Dedifferentiated amniotic fluid mesenchymal stem cell (primary cell): ENCODE data around the gene KLF7.

ENCODE experiments used
- DNase-seq: peaks from one replicate; pipeline ENCODE4 v3.0.0-alpha.2; 2016; ENCODE audit errors: extremely low spot score

Gene KLF7

DNA sequence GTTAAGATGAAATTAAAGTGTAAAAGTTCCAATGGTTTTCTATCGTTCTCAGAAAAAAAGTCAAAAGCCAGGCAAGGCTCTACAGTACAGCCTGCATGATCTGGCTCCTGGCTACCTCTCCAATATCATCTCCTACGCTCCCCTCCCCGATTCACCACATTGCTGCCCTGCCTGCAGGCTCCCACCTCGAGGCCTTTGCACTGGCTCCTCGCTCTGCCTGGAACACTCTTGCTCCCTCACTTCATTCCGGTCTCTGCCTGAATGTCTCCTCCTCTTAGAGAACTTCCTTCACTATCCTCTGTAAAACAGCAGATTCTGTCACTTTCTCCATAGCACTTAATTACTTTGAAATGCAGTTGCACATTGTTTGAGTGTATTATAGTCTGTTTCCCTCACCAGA is 72.5 kb downstream of the KLF7 start:
- DNase-seq: no peak

DNA sequence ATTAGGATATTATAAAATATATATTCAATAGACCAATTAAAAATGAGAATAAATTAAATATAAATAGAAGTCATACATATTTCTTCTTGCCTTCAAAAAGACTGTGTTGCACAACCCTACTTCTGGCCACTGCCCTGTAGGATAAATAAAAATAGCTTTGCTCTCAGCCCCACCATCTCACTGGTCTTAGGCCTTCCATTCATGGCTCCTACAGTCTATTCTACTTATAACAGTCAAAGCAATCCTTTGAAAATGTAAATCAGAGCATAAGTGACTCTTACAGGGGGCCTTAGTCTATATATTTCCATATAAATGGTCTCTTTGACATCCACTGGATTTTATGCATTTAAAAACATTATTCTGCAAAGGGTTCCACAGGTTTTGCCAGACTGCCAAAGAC is 72.9 kb downstream of the KLF7 start:
- DNase-seq: no peak

DNA sequence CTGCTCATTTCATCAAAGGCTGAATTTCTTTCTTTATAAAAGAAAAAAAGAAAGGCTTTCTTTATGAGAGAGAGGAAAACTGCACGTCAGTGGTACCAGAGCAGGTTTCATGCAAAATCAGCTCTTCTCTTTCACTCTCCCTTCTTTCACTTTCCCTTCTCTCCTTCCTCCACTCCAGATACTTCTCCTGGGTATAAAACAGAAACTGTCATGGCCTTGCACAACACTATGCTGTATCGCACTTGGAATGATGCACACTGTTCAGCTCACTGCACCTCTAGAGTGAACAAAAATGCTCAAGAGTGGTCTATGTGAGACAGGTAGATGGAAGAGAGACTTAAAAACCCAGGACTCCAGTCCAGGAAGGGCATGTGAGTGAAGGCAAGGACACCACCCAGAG is 73.8 kb downstream of the KLF7 start:
- no peak for DNase-seq

- no peak for DNase-seq
Observed at GRCh38 chr2:207091176-207091575, 74.6 kb downstream of the KLF7 start.

- DNase-seq: no peak
Observed at GRCh38 chr2:207090389-207090788, 75.4 kb downstream of the KLF7 start.

- DNase-seq: no peak
Observed at GRCh38 chr2:207088839-207089238, 76.9 kb downstream of the KLF7 start.

DNA sequence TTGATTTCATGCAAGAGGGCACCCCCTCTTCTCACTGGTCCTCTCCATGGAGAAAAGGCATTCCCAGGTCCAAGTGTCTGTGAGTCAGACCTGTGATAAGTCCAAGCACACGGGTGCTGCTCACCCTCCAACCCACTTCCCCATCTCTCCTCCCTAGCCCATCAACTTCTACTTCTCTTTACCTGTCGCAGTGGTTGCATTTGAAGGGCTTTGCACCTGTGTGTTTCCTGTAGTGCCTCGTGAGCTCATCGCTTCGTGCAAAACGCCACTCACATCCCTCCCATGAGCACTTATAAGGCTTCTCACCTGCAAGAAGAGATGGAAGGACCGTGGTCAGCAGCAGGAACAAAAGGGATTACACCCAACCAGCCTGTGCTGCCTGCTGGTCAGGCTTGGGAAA is 77.5 kb downstream of the KLF7 start:
- no peak for DNase-seq

DNA sequence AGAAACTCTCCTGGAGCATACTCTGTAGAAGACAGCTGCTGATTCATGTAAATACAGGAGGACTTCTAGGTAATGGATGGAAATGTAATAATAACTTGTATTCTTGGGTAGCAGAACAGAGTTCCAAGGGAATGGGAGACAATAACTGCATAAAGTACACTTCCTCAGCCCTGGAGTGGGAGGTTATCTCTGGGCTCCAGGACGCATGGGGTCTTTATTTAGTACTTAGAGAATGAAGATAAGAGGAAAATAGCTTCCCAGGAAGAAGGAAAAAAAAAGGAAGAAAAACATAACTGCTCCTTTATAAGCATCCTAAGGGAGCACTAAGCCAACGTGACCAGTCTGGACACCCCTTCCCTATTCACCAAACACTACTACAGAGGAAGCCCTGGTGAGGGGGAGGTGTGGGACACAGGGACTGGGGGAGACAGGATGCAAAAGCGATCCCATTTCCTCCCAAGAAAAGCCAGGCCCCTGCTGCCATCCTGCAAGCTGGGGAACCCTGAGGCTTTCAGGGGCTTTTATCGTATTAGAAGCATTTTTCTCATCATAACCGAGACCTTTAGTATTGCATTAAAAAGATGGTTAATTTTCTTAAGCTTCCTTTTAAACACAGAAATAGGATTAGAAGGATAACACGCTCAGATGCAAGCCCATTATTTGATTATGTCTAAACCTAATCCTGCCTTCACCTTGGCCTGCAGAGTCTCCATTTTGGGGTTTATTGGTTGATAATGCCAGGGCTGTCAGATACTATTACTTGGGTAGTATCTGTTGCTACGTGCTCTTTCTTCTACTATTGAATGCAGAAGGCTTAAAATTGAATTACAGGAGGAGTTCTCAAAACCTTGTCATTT is 78.5 kb downstream of the KLF7 start:
- DNase-seq: no peak

DNA sequence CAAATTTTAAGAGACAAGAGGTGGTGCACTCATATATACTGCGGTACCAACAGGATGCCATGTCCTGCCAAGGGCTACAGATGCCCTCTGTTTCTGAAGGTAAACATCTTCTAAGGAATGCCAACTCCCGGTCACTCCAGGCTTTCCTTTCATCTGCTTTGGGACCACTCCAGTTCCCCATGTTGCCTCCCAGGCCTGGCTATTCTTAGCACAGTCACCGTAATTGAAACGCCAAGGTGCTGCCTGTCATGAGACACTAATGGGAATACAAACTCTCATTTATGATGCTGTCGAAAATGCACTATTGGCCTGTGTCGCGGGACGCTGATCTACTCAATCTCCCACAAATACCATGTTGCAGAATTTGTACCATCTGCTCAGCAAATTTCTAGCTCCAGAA is 79.6 kb downstream of the KLF7 start:
- DNase-seq: no peak

GRCh38 chr2:207085110-207085509 is 80.6 kb downstream of the KLF7 start:
- DNase-seq: no peak

DNA sequence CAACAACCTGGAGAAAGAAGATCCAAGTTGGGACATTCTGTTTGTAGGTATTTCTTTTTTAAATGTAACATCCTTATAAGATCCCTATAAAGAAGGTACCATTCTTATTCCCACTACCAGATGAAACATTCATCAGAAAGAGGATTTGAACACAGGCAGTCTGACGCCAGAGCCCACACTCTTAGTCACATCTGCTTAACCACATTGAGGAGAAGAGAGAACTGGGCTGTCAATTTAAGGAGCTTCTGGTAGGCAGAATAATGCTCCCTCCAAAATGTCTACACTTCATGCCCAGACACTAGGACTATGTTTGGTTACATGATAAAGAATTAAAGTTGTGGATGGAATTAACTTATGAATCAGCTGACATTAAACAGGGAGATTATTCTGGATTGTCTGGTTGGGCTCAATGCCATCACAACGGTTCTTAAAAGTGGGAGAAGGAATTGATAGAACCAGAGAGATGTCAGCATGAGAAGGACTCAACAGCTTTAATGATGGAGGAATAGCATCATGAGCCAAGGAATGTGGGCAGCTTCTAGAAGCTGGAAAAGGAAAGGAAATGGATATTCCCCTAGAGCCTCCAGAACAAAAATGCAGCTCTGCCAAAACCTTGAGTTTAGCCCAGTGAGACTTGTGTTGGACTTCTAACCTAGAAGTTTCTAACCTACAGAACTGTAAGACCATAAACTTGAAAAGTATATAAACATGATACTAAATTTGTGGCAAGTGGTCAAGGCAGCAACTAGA is 82.2 kb downstream of the KLF7 start:
- DNase-seq: no peak

DNA sequence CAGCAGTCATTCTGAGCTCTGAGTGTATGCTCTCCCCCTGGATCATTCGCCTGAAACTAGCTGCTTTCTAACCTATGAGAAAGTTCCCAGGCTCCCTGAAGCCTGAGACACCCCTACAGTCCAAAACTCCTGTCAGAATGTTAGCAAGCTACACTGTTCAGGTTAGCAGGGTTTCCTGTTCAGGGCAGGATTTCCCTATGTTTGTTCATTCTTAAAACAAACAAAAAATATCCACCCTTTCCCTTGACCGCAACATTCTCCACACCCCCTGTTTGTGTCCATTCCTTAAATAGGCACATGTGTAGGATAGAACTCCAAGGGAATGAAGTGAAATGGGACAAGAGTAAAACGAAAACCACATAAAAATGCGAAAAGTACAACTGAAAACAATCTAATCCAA is 83.1 kb downstream of the KLF7 start:
- DNase-seq: no peak

DNA sequence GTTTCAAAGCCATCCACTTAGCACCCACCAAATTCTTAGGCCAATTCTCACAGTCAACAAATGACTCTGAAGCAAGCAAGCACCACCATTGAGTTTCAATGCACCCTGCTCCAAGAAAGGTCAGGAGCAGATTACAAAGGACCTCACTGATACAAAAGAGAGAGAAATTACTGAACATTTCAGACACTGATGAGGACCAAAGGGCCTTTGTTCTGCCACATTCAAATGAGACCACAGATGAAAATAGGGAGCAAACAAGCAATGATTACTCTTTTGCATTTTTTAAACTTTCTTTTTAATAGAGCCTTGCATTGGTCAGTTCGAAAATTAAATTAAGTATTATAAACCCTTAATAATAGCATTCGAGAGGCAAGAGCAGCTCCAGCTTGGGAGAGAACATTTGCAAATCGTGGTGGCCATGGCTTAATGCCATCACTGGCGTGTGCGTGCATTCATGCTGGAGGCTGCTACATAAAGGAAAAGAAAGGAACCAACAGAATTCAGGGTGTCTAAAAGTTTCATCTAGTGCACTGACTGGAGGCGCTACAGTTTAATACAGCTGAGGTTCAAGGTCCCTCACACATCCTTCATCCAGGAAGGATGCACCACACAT is 87.5 kb downstream of the KLF7 start:
- DNase-seq: no peak

DNA sequence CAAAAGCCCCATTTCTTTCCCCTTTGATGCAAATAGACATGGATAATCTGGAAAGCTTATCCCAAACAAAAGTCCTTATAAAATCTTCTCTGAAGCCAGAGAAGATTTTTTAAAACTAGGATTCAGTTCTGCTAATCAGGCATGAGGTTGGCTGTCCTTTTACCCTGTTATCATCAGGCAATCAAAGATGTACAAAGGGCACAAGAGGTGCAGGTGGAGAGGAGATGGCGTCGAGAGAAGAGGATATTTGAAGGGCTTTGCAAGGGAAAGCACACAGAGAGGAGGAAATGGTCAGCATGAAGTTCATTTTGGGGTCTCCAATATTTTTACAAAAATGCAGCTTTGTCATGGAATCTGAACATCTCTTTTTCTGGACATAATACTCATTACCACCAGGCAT is 88.5 kb downstream of the KLF7 start:
- DNase-seq: no peak

- no peak for DNase-seq
Observed at GRCh38 chr2:207075456-207075855, 90.3 kb downstream of the KLF7 start.

GRCh38 chr2:207073801-207074678 is 91.7 kb downstream of the KLF7 start:
- DNase-seq: no peak

DNA sequence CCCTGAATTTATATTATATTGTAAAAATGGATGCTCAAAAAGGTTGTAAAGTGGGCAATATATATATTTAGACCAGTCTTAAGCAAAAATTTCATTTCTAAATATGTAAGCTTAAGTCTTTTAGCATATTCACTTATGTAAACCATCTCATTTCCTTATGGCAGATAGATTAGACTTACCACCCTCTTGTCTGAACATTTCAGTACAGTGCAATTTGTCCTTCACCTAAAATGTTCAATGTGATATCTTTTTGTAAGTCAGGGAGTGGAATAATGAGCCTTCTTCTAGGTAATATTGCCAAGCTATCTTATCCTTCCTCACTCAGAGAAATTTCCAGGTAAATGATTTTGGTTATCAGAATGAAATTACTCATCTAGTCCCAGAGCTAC is 92.3 kb downstream of the KLF7 start:
- DNase-seq: no peak

DNA sequence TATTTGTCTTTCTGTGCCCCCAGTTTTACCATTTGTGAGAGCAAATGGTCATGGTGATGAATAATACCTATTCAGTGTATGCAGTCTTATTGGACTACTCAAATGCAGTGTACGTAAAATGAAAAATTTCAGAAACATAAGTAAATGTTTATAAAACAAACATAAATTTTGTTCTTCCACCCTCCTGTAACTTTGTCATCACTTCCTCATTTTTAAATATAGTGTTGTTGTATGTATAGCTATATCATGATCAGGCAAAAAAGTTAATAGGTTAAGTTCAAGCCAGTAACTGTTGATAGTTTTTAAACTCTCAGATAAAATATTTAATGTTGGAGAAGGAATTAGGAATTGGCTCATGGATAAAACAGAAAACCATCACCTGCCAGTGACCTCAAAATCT is 93.2 kb downstream of the KLF7 start:
- DNase-seq: no peak

- no peak for DNase-seq
Observed at GRCh38 chr2:207071820-207072219, 93.9 kb downstream of the KLF7 start.

DNA sequence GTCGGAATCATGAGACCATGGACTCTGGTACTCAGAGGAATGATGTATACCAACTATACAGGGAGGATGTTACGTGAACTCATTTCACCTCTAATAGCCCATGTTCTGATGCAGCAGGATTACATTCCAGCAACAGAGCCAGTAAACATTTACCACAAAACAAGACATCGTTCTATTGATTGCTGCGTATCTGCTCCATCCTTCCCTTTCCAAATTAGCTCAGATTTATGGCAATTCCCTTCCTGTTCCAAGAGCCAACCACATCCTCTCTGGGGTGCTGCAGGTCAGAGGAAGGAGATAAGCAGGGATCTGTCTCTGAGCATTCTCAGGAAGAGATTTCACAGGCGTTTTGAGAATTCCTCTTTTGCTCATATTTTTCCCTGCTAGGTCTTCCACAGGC is 98.3 kb downstream of the KLF7 start:
- no peak for DNase-seq

GRCh38 chr2:207066791-207067460 is 98.8 kb downstream of the KLF7 start:
- DNase-seq: no peak
